GM18505 (cell line): ENCODE results near the gene LRPAP1.

Experiments
- ATAC-seq: cut with Tn5 transposase; IDR thresholded peaks from one replicate; pipeline ENCODE4 v1.9.1; 2021; ENCODE audit not compliant: unreplicated experiment
- POLR2A ChIP-seq: IDR thresholded peaks from 4 replicates; pipeline ENCODE4 v1.6.1; 2011; ENCODE audit warnings: borderline replicate concordance; ENCODE audit not compliant: insufficient read depth, insufficient read length; ENCODE audit errors: extremely low read depth

Gene LRPAP1

DNA sequence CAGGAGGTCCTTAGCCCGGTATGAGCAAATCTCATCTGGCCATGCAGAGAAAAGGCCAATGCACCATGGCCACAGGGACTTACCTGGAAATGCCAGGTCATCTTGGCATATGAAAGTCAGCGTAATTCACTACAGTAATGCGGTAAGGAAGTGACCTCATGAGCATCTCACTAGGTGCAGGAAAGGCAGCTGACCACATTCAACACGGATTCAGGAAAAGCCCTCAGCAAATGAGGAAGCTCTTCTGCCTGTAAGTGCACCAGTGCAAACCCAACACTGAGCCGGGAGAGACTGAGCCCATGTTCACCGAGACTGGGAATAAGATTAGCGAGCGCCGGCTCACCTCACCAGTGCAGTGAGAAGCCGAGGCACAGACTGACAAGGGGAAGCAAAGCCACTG is 23.7 kb downstream of the LRPAP1 start:
- ATAC-seq = no peak

DNA sequence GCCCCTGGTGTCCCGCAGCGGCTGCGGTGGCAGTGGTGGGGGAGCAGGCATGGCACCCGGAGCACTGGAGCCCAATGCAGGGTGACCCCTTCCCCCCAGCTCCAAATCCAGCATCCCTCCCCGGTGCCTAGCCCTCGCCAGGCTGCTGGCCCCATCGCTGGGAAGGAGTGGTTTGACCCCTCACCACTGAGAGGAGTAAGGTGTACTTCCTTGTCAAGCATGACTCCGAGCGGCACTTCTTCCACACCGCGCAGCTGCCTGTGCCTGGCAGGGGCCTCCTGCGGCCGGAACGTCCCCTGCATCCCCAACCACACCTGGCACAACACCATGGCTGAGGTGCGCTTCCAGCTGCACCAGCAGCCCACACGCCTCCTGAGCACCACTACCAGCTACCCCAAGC is 27.0 kb downstream of the LRPAP1 start:
- TF ChIP-seq POLR2A = no peak
- no peak for ATAC-seq

More for the DNA sequence above, 23.7 kb downstream of the LRPAP1 start:
- TF ChIP-seq POLR2A = no peak

DNA sequence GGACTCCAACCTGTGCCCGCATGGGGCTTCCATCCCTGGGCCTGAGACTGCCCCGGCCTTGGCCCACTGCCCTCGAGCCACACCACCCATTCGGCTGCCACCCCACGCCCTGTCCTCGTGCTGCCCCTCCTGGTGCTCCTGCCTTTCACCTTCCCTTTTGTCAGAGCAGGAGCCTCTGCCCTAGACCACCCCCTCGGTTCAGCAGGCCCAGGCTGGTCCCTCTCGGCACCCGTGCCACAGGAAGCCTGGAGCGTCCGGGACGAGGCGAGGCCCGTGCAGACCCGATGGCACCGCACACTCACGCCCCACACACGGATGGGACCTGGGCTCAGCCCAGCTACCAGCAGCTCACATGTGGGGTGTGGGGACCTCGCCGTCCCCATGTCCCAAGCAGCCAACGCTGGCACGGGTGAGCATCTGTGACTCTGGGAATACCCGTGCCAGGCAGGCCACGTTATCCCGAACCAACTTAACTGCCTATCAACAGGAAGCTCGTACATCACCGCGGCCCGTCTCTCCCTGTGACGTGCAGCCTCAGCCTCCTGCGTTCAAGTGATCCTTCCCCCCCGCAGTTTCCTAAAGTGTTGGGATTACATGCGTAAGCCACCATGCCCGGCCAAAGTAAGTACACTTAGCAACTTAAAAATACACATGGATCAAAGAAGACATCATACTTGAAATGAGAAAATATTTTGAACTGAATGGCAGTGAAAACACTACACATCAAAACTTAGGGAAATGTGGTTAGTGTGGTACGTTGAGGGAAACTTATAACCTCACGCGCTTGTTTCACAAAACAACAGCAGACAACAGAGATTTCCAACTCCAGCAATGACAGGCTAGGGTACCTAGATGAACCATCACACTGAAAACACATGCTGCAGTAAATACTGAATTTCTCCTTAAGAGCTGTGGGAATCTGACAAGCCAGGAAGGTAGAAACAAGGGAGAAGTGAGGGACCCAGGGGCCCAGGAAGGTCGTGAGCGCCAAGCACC is 29.0 kb downstream of the LRPAP1 start:
- no peak for ATAC-seq
- no peak for TF ChIP-seq POLR2A

DNA sequence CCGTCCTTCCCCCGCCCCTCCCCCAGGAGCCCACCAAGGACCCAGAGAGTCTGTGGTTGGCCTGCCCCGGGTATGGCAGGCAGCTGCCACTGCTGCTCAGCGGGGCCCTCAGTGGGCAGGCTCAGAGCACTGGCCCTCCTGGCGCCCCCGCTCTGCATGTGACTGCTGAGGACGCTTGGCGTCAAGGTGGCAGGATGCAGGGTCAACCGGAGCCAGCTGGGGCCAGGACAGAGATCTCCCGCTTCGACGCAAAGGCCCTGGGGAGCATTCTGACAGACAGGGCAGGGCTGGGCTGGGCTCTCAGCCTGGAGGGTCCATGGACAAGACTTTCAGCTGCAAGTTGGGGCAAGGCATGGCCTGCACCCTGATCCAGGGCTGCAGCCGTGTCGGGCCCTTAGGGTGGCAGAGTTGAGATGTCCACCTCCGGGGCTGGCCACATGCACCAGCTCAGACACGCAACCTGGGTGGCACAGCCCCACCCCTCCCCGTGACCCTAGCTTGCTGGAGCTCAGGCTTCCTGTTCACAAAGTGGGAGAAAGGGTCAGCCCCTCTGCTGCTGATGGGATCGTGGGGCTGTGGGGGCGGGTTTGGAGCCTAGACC is 30.3 kb downstream of the LRPAP1 start:
- no peak for TF ChIP-seq POLR2A
- ATAC-seq = no peak

DNA sequence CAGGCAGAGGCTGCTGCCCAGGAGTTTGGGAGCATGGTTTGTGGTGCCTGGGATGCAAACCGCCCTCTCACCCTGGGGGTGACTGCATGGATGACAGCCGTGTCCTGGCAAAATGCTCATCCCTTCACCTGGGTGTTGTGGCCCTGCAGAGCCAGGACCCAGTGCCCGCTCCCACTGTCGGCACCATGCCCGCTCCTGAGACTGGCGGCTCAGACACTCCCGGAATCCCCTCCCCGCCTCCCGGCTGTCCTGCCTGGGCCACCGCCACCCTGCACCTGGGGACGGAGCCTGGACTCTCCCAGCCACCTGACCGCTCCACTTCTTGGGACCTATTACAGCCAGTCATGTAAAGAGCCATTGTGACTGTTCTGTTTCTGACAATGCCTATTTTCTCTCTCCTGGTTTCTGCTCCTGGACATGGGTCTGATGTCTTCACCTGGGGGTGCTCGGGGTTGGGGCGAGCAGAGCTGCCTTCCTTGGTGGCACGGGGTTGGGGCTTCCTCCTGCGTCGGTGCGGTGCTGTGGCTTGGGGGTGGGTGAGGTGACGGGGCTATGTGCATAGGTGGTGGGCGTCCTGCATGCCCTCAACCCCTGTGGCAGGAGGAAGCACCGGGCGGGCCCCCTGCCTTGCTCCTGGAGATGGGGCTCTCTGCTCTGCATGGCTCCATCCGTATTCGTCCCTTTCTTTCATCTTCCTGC is 30.9 kb downstream of the LRPAP1 start:
- no peak for ATAC-seq
- no peak for TF ChIP-seq POLR2A

DNA sequence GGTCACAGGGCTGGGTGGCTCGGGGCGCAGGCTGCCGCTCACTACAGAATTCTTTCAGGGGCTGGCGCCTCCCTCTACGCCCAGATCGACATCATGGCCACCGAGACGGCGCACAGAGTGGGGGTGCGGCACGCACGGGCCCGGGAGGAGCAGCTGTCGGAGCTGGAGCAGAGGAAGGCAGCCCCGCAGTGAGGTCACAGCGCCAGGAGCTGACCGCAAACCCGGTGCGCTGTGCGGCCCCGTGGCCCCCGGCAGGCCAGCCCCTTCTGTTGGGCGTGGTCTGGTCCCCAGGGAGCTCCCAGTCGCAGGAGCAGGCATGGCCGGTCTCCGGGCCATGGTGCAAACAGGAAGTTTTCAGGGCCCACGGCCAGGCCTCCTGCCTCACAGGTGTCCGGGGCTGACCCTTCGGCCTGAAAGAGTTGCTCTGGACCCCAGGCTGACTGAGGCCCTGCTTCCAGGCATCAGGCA is 31.6 kb downstream of the LRPAP1 start:
- no peak for ATAC-seq
- no peak for TF ChIP-seq POLR2A

DNA sequence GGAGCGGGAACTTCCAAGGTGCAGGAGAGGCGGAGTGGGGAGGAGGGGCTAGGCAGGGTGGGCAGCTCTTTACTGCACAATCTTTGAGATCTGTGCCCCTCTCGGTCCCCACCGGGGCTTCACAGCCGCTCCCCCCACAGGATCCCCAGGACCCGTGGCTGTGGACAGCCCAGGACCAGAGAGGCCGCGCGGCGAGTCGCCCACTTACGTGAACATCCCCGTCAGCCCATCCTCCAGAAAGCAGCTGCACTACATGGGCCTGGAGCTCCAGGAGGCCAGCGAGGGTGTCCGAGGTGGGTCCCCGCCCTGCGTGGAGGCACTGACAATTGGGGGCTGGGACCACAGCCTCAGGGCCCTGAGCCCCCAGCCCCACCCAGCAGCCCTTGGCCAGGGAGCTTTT is 32.1 kb downstream of the LRPAP1 start:
- no peak for ATAC-seq
- no peak for TF ChIP-seq POLR2A

DNA sequence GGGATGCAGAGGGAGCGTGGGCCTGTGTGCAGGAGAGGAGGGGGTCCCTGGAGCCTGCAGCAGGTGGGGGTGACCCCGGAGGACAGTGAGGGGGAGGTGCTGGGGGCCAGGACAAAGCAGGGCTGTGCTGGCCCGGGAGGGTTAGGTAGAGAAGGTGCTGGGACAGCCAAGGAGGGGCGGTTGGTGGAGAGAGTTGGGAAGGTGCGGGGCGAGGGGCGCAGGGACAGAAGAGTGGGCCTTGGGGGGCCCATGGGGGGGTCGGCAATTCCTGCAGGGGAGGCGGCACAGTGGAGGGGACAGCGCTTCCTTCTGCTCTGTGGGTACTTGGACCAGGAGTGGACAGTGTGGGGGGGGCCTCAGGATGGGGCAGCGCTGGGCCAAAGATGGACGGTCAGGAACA is 32.5 kb downstream of the LRPAP1 start:
- TF ChIP-seq POLR2A = no peak
- no peak for ATAC-seq

DNA sequence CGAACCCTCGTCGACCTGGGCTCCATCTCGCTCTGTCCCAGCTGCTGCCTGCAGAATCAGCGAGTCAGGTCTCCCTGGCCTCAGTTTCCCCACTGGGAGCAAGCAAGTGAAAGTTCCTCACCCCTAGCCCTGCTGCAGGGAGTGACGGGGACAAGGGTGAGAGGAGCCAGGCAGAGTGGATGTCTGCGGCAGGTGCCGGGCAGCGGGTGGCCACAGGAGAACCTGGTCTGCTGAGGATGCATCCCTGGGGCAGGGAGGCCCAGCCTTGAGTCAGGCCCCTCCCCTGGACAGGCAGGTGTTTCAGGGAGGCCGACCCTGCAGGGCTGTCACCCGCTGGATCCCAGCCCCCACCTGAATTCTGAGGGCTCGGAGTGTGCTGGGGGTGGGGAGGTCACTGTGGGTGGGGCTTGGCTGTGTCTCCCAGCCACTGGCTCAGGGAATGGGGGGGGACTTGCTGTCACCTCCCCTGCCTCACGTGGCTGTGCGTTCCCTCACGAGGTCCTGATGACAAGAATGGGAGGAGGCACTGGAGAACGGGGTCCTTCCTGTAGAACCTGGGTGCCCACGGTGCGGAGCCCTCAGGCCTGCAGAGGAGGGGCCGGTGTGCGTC is 33.2 kb downstream of the LRPAP1 start:
- no peak for TF ChIP-seq POLR2A
- ATAC-seq = no peak

DNA sequence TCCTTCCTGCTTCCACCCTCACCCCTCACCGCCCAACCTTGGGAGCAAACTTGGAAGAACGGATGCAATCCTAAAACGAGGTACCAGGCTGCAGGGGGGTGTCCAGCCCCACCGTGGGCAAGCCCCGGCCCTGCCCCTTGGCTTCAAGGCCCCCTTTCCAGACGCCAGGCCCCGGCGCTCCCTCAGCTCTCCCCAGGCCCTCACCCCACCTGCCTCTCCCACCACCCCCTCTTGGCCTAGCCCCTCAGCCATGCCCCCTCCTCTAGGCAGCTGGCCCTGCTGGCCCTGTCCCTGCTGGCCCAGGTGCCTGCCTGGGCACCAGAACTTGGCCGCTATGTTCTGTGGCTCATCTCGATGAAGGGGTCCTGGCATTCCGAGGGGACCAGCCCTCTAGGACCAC is 33.8 kb downstream of the LRPAP1 start:
- ATAC-seq = no peak
- no peak for TF ChIP-seq POLR2A

DNA sequence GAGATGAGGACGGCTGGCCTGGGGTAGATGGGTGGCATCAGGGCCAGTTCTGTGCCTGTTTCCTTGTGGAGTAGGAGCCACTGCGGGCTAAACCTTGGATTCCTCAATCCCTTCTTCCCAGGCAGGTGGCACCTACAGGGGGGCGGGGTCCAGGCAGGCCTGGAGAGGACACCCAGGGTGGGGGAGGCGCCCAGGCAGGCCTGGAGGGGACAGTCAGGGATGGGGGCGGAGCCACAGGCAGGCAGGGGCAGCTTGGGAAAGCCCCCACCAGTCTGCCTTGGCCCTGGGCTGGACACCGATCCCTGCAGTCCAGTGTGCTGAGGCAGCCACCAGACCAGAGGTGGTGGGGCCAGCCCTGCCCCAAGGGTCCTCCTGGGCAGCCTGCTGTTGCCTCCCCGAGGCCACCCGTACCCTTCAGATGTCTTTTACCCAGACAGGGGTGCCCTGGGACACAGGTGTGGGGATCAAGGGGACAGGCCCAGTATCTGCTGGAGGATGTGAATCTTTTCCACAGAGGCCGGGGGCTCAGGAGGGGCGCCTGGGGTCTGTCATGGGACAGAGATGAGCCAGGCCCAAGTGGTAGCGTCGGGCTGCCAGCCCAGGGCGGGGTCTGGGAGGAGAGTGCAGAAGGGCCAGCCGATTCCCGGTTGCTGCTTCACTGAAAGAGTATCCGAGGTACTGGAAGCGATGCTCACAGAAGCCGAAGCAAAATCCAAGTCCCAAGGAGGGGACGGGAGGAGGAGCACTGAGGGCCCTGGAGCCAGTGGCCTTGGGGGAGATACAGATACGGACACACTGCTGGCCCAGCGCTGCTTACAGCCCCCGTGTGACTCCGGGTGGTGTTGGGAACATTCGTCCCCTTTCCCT is 34.5 kb downstream of the LRPAP1 start:
- no peak for ATAC-seq
- no peak for TF ChIP-seq POLR2A

DNA sequence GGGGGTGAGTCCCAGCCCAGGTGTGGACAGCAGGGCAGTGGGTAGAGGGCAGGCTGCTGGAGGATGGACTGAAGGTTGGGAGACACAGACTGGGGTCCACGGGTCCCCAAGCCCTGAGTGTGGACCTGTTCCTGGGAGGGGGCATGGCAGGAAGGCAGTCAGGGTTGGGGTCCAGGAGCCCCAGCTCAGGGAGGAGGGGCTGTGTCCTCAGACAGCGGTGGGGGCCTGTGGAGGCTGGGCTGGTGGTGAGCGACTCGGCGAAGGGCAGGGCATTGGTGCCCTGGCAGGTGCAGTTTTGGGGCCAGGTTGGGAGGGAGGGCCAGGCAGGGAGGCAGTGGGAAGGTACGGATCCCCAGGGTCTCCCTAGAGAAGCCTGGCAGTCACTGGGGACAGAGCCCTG is 35.1 kb downstream of the LRPAP1 start:
- TF ChIP-seq POLR2A = no peak
- ATAC-seq = no peak
